ENCODE results near the gene CEACAM7.

The CEACAM7 gene

GRCh38 chr19:41700381-41701195, 12.5 kb upstream of the CEACAM7 start:
- in situ Hi-C loops (cut with HindIII; ENCODE audit: low sequenced_read_pairs): no loop called here

DNA sequence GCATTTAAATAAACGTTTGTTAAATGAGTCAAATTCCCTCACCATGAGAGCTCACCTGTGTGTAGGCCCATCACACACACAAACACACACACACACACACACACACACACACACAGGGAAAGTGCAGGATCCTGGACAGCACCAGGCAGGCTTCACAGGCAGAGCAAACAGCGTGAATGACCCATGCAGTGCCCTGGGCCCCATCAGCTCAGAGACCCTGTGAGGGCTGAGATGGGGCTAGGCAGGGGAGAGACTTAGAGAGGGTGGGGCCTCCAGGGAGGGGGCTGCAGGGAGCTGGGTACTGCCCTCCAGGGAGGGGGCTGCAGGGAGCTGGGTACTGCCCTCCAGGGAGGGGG, 11.9 kb upstream of the CEACAM7 start:
- in situ Hi-C loops (cut with HindIII; ENCODE audit: low sequenced_read_pairs): no loop called here

GRCh38 chr19:41699231-41699967, 11.3 kb upstream of the CEACAM7 start:
- in situ Hi-C loops (cut with HindIII; ENCODE audit: low sequenced_read_pairs): no loop called here

DNA sequence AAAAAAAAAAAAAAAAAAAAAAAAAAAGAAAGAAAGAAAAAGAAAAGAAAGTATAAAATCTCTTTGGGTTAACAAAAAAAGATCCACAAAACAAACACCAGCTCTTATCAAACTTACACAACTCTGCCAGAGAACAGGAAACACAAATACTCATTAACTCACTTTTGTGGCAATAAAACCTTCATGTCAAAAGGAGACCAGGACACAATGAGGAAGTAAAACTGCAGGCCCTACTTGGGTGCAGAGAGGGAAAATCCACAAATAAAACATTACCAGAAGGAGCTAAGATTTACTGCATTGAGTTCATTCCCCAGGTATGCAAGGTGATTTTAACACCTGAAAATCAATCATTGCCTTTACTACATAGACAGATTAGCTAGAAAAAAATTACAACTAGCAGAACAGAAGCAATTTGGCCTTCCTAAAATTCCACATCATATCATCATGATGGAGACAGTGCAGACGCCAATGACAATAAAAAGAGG, 10.7 kb upstream of the CEACAM7 start:
- in situ Hi-C loops (cut with HindIII; ENCODE audit: low sequenced_read_pairs): no loop called here

DNA sequence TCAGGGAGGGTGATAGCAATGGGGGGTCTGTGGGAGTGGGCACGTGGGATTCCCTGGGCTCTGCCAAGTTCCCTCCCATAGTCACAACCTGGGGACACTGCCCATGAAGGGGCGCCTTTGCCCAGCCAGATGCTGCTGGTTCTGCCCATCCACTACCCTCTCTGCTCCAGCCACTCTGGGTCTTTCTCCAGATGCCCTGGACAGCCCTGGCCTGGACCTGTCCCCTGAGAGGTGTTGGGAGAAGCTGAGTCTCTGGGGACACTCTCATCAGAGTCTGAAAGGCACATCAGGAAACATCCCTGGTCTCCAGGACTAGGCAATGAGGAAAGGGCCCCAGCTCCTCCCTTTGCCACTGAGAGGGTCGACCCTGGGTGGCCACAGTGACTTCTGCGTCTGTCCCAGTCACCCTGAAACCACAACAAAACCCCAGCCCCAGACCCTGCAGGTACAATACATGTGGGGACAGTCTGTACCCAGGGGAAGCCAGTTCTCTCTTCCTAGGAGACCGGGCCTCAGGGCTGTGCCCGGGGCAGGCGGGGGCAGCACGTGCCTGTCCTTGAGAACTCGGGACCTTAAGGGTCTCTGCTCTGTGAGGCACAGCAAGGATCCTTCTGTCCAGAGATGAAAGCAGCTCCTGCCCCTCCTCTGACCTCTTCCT, 9.3 kb upstream of the CEACAM7 start:
- in situ Hi-C loops (cut with HindIII; ENCODE audit: low sequenced_read_pairs): no loop called here

DNA sequence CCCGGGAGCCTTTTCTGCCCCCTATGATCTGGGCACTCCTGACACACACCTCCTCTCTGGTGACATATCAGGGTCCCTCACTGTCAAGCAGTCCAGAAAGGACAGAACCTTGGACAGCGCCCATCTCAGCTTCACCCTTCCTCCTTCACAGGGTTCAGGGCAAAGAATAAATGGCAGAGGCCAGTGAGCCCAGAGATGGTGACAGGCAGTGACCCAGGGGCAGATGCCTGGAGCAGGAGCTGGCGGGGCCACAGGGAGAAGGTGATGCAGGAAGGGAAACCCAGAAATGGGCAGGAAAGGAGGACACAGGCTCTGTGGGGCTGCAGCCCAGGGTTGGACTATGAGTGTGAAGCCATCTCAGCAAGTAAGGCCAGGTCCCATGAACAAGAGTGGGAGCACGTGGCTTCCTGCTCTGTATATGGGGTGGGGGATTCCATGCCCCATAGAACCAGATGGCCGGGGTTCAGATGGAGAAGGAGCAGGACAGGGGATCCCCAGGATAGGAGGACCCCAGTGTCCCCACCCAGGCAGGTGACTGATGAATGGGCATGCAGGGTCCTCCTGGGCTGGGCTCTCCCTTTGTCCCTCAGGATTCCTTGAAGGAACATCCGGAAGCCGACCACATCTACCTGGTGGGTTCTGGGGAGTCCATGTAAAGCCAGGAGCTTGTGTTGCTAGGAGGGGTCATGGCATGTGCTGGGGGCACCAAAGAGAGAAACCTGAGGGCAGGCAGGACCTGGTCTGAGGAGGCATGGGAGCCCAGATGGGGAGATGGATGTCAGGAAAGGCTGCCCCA, 8.5 kb upstream of the CEACAM7 start:
- in situ Hi-C loops (cut with HindIII; ENCODE audit: low sequenced_read_pairs): no loop called here

DNA sequence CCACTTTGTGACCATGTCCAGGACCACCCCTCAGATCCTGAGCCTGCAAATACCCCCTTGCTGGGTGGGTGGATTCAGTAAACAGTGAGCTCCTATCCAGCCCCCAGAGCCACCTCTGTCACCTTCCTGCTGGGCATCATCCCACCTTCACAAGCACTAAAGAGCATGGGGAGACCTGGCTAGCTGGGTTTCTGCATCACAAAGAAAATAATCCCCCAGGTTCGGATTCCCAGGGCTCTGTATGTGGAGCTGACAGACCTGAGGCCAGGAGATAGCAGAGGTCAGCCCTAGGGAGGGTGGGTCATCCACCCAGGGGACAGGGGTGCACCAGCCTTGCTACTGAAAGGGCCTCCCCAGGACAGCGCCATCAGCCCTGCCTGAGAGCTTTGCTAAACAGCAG, 7.7 kb upstream of the CEACAM7 start:
- in situ Hi-C loops (cut with HindIII; ENCODE audit: low sequenced_read_pairs): no loop called here

GRCh38 chr19:41694831-41695635, 7.0 kb upstream of the CEACAM7 start:
- in situ Hi-C loops (cut with HindIII; ENCODE audit: low sequenced_read_pairs): no loop called here

GRCh38 chr19:41694196-41694595, 6.1 kb upstream of the CEACAM7 start:
- in situ Hi-C loops (cut with HindIII; ENCODE audit: low sequenced_read_pairs): no loop called here

GRCh38 chr19:41691268-41691970, 3.3 kb upstream of the CEACAM7 start:
- in situ Hi-C loops (cut with HindIII; ENCODE audit: low sequenced_read_pairs): no loop called here

- in situ Hi-C loops (cut with HindIII; ENCODE audit: low sequenced_read_pairs): no loop called here
Measured at GRCh38 chr19:41690801-41691065, 2.7 kb upstream of the CEACAM7 start.

- in situ Hi-C loops (cut with HindIII; ENCODE audit: low sequenced_read_pairs): no loop called here
Measured at GRCh38 chr19:41689993-41690800, 2.1 kb upstream of the CEACAM7 start.

- in situ Hi-C loops (cut with HindIII; ENCODE audit: low sequenced_read_pairs): no loop called here
Measured at GRCh38 chr19:41688687-41689086, 617 bp upstream of the CEACAM7 start.

GRCh38 chr19:41687419-41687818, 651 bp downstream of the CEACAM7 start:
- in situ Hi-C loops (cut with HindIII; ENCODE audit: low sequenced_read_pairs): no loop called here

DNA sequence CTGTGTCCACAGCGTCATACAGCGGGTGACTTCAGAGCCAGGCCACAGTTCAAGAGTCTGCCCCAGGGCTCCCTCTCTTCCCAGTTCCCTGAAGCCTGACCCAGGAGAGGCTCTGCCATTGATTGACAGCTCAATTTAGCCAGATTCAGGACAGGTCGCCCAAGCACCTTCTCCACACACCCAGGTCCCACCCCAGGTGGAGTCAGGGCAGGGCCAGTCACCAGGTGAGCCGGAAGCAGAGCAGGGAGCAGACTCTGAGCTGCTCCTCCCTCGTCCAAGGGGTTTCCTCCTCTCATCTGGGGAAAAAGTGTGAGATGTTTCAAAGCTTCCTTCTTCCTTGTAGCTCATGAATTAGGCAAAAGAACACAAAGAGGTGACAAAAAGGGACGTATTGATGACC, 5.6 kb downstream of the CEACAM7 start:
- in situ Hi-C loops (cut with HindIII; ENCODE audit: low sequenced_read_pairs): no loop called here

GRCh38 chr19:41671486-41671885, 16.6 kb downstream of the CEACAM7 start:
- in situ Hi-C loops (cut with HindIII; ENCODE audit: low sequenced_read_pairs): no loop called here

DNA sequence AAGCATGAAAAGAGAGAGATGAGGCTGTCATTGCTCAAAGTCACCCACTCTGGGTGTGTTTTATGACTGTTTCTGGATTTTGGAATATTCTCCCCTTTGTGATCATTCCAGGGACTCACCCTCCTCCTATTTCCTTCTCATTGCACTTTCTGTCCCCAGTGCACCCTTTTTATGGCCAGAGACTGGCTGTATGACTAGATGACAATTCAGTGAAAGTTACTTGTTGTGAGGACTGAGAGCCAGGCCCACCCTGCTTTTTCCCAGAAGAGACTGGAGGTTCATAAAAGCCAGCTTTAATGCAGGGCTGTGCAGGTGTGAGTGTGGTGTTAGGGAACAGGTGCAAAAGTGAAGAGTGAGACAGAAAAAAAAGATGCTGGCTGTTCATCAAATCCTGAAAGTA, 17.3 kb downstream of the CEACAM7 start:
- in situ Hi-C loops (cut with HindIII; ENCODE audit: low sequenced_read_pairs): no loop called here

GRCh38 chr19:41668315-41668714, 19.8 kb downstream of the CEACAM7 start:
- in situ Hi-C loops (cut with HindIII; ENCODE audit: low sequenced_read_pairs): no loop called here

GRCh38 chr19:41666075-41666474, 22.0 kb downstream of the CEACAM7 start:
- in situ Hi-C loops (cut with HindIII; ENCODE audit: low sequenced_read_pairs): no loop called here

Data from DLD1 (cell line).